Erythroblast (primary cell): ENCODE data around the gene CABLES1.

Source experiments
- GATA1 ChIP-seq: IDR thresholded peaks from 2 replicates; pipeline ENCODE4 v1.6.1; 2011; ENCODE audit warnings: low read depth, mild to moderate bottlenecking, control low read depth, low read length, moderate library complexity
- POLR2A ChIP-seq: IDR thresholded peaks from 2 replicates; pipeline ENCODE4 v1.6.1; 2011; ENCODE audit warnings: mild to moderate bottlenecking, low read length

- no peak for TF ChIP-seq POLR2A
- no peak for TF ChIP-seq GATA1
Measured at GRCh38 chr18:23226391-23226790, 91.1 kb downstream of the CABLES1 start.
